Measurements from ENCODE around the gene ADCY1.

GRCh38 chr7:45642044-45642443 is 67.9 kb downstream of the ADCY1 start:
- TF ChIP-seq CTCF (conservative IDR thresholded peaks at IDR 0.05; ENCODE audit: low read depth, low read length): no peak
- no peak for TF ChIP-seq EZH2 (IDR thresholded peaks at IDR 0.05; ENCODE audit: borderline replicate concordance, low read depth, low read length, poor library complexity, severe bottlenecking)

Measured in A673 (cell line).